KMS-11 (cell line): ENCODE results near the gene HOXB6.

ENCODE experiments used
- H2AFZ ChIP-seq: fragments of 200-600 bp; sonication (generic); 2 replicates; pipeline ENCODE4 v1.6.1; 2016; ENCODE audit warnings: antibody characterized with exemption, mixed run types, low read depth
- H3K27ac ChIP-seq: fragments of 200-600 bp; sonication (generic); 2 replicates; pipeline ENCODE4 v1.6.1; 2016; ENCODE audit warnings: mild to moderate bottlenecking, mixed run types
- H3K27me3 ChIP-seq: fragments of 200-600 bp; sonication (generic); 2 replicates; pipeline ENCODE4 v1.6.1; 2017; ENCODE audit warnings: mild to moderate bottlenecking, low read depth, mixed run types, moderate library complexity; ENCODE audit not compliant: insufficient read depth
- H3K36me3 ChIP-seq: fragments of 200-600 bp; sonication (generic); 2 replicates; pipeline ENCODE4 v1.6.1; 2017; ENCODE audit warnings: mild to moderate bottlenecking, mixed run types; ENCODE audit not compliant: insufficient read depth
- H3K4me1 ChIP-seq: fragments of 200-600 bp; sonication (generic); 2 replicates; pipeline ENCODE4 v1.6.1; 2016; ENCODE audit warnings: mild to moderate bottlenecking, low read depth, mixed run types; ENCODE audit not compliant: poor library complexity, severe bottlenecking
- H3K4me2 ChIP-seq: fragments of 200-600 bp; sonication (generic); 2 replicates; pipeline ENCODE4 v1.7.0; 2016; ENCODE audit warnings: mild to moderate bottlenecking, mixed run types
- H3K4me3 ChIP-seq: fragments of 200-600 bp; sonication (generic); IDR thresholded peaks from 2 replicates; pipeline ENCODE4 v1.6.1; 2017; ENCODE audit warnings: low read depth, low read length, mixed read lengths; ENCODE audit not compliant: insufficient read depth
- H3K79me2 ChIP-seq: fragments of 200-600 bp; sonication (generic); 2 replicates; pipeline ENCODE4 v1.6.1; 2016; ENCODE audit warnings: low read depth, mixed run types; ENCODE audit not compliant: insufficient read depth
- H3K9ac ChIP-seq: fragments of 200-600 bp; sonication (generic); 2 replicates; pipeline ENCODE4 v1.6.1; 2016; ENCODE audit warnings: mild to moderate bottlenecking, mixed run types
- H4K20me1 ChIP-seq: fragments of 200-600 bp; sonication (generic); 2 replicates; pipeline ENCODE4 v1.6.1; 2016; ENCODE audit warnings: mild to moderate bottlenecking, mixed run types; ENCODE audit not compliant: insufficient read depth
- TF ChIP-seq, protein P1 (sequence below): fragments of 200-600 bp; sonication (generic); conservative IDR thresholded peaks from 2 replicates; pipeline ENCODE4 v1.6.1; 2017; ENCODE audit warnings: low read depth, mild to moderate bottlenecking, antibody characterized with exemption, low read length, moderate library complexity, mixed read lengths

The HOXB6 gene

DNA sequence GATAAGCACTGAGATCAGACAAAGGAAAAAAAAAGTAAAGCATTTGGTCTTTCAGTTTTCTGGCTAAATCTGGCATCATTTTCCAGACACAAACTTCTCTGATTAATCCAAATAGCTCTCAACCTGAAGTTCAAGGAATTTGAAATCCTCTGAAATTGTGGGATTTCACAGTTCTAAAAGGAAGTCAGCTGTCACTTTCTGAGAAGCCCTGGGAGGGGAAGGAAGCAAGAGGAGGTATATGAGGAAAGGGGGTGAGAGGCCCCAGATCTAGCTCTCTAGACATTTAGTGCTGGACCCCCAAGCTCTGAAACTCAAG lies 38.9 kb upstream of the HOXB6 start:
- H4K20me1 ChIP-seq = no peaks in the 10 kb centered on the region
- no peaks in the 10 kb centered on the region for H3K4me1 ChIP-seq
- H3K36me3 ChIP-seq = no peaks in the 10 kb centered on the region
- H3K4me3 ChIP-seq = no peak overlapping the region
- TF ChIP-seq, protein P1, sequence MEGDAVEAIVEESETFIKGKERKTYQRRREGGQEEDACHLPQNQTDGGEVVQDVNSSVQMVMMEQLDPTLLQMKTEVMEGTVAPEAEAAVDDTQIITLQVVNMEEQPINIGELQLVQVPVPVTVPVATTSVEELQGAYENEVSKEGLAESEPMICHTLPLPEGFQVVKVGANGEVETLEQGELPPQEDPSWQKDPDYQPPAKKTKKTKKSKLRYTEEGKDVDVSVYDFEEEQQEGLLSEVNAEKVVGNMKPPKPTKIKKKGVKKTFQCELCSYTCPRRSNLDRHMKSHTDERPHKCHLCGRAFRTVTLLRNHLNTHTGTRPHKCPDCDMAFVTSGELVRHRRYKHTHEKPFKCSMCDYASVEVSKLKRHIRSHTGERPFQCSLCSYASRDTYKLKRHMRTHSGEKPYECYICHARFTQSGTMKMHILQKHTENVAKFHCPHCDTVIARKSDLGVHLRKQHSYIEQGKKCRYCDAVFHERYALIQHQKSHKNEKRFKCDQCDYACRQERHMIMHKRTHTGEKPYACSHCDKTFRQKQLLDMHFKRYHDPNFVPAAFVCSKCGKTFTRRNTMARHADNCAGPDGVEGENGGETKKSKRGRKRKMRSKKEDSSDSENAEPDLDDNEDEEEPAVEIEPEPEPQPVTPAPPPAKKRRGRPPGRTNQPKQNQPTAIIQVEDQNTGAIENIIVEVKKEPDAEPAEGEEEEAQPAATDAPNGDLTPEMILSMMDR = no peak
- no peaks in the 10 kb centered on the region; the same call in 1 of the 2 replicates for H3K27me3 ChIP-seq
- H3K4me2 ChIP-seq = no peak overlapping the region
- H3K79me2 ChIP-seq = no peaks in the 10 kb centered on the region
- H3K27ac ChIP-seq = no peak overlapping the region
- no peak overlapping the region for H3K9ac ChIP-seq
- no peak overlapping the region for H2AFZ ChIP-seq

DNA sequence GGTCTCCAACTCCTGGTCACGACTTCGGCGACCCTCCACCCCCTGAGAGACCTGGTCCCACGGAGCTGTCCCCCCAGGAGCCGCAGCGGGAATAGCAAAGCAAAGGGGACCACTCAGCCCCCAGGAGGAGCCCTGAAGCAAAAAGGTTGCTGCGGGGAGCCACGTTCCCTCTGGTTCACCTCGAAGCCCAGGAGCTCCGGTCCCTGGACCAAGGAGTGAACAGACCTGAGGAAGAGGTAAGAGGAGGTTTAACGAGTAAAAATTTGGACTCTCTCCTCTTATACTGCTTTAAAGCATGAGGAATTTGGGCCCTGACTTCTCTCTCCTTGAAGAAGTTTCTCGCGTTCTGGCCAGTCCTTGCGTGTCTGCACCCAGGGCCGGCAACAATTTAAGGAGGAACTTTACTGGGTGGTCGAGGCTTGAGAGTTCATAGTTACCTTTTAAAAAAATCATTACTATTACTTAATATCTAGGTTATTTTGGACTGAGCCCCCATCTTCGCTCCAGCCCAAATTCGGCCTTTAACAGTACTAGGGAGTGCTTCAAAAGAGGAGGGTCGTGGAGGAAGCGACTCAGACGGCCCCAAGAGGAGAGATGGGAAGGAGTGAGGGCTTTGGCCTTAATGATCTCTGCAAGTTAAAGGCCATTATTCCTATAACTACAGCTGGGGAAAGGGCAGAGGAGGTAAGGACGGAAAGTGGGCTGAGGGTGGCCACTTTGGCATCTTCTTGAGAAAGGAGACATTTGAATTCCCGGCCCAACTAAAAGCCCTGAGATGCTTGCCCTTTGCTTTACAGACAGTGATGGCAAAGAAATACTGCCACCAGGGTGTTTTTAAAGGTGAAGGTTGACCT lies 38.3 kb upstream of the HOXB6 start:
- TF ChIP-seq, protein P1 = no peak
- H3K27me3 ChIP-seq = no peaks in the 10 kb centered on the region; the same call in 1 of the 2 replicates

DNA sequence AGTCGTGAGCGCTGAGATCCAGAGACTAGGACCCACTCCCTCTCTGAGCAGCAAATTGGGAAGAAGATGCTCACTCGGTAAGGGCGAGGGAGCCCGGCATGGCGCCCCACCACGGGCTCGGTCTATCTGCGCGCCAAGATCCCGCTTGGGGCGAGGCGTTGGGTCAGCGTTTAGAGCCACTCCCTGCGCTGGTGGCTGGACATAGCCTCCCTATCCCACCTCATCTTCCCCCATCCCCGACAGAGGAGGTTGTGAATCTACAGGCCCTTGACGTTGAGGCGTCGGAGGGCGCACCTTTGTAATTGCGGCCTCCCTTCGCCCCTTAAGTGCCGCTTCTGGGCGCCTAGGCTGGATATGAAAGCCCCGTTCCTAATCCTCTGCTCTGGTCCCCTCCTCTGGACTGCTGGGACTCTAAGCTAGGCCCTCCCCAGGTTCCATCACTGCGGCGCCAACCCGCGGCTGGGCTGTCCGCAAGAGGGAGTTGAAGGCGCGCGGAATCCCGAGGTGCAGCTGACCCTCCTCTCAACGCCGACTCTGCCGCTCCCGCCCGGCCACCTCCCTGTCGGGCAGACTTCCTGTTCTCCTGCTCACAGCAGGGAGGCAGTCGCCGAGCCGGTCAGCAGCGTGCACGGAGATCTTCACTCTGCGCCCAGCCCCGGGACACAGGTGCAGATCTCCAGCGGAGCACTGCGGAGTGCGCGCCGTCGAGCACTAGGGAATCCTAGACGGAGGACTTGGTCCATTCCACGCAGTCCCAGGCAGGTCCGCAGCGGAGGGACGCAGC lies 37.5 kb upstream of the HOXB6 start:
- H3K9ac ChIP-seq = no peak overlapping the region
- TF ChIP-seq, protein P1 = no peak
- H3K27ac ChIP-seq = no peak overlapping the region
- no peak overlapping the region for H3K4me3 ChIP-seq
- H3K79me2 ChIP-seq = no peaks in the 10 kb centered on the region
- H3K4me1 ChIP-seq = no peaks in the 10 kb centered on the region
- no peaks in the 10 kb centered on the region for H3K36me3 ChIP-seq
- H2AFZ ChIP-seq = no peak overlapping the region
- no peaks in the 10 kb centered on the region for H4K20me1 ChIP-seq
- no peaks in the 10 kb centered on the region; the same call in 1 of the 2 replicates for H3K27me3 ChIP-seq
- H3K4me2 ChIP-seq = no peak overlapping the region

More for the DNA sequence above, 38.3 kb upstream of the HOXB6 start:
- Histone ChIP-seq H3K79me2 (no peaks in the 10 kb centered on the region), H3K36me3 (no peaks in the 10 kb centered on the region), H3K4me1 (no peaks in the 10 kb centered on the region), H3K9ac (no peak overlapping the region), H4K20me1 (no peaks in the 10 kb centered on the region), H3K4me2 (no peak overlapping the region), H3K27ac (no peak overlapping the region), H2AFZ (no peak overlapping the region), H3K4me3 (no peak overlapping the region)

DNA sequence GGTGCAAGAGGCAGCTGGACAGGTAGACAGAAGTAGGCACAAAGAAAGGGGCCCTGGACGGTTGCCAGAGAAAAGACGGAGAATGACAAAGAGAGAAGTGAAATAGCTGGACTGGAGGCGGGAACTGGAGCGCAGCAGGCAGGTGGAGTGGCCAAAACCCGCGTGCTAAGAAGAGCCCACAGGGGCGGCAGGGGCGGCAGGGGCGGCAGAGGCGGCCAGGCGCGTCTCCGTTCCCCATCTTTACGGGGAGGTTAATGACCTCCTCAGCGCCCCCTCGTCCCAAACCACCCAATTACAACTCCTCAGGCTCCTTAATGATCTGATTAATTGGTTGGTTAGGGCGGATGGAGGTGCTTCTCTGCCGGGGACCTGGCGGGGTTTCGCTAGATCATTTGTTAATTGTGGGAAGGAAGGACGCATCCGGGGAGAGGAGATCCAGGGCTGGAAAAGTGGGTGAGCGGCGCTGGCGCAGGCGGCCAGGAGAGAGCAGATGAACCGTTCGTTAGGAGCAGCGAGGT lies 36.8 kb upstream of the HOXB6 start:
- peaks cover 5% of the 10 kb centered on the region; the same call in 1 of the 2 replicates for H3K27me3 ChIP-seq
- H3K27ac ChIP-seq = no peak overlapping the region
- TF ChIP-seq, protein P1 = no peak

More for the DNA sequence above, 36.8 kb upstream of the HOXB6 start:
- Histone ChIP-seq H3K36me3 (no peaks in the 10 kb centered on the region), H2AFZ (no peak overlapping the region), H4K20me1 (no peaks in the 10 kb centered on the region), H3K4me2 (no peak overlapping the region), H3K4me3 (no peak overlapping the region), H3K4me1 (no peaks in the 10 kb centered on the region), H3K9ac (no peak overlapping the region), H3K79me2 (no peaks in the 10 kb centered on the region)
